ENCODE results near the gene GFY. TPM values are rescaled to one million over a fixed set of nuclear protein-coding genes. Genes with fewer than 3 reads are reported as not detected.

The GFY gene
- total and polyA plus RNA-seq, 12 donors: not detected

GRCh38 chr19:49434907-49435583 lies 9.9 kb downstream of the GFY start:
- TF ChIP-seq CTCF (IDR thresholded peaks at IDR 0.05) (no peak), POLR2A (IDR thresholded peaks at IDR 0.05) (no peak)
- Histone ChIP-seq H3K27ac (no peak overlapping the region), H3K4me3 (no peak overlapping the region), H3K9me3 (replicated peaks in 1 of 3) (no peaks in the 10 kb centered on the region), H3K36me3 (replicated peaks in 1 of 2) (no peaks in the 10 kb centered on the region), H3K27me3 (peaks cover 72% of the 10 kb centered on the region), H3K4me1 (replicated peaks in 1 of 2) (no peaks in the 10 kb centered on the region)
- intact Hi-C loops (cut with DNase I): no loop called here
- 86 to 89% (median 87%) methylated on average over 18 of the region's 18 CpGs for WGBS, 4 donors
- no peak for DNase-seq

- no peaks in the 10 kb centered on the region for H3K4me1 ChIP-seq (replicated peaks in 1 of 2)
- 79 to 91% (median 87%) methylated on average over 9 to 10 of the region's 10 CpGs for WGBS, 4 donors
- H3K27me3 ChIP-seq: peaks cover 69% of the 10 kb centered on the region
- no peaks in the 10 kb centered on the region for H3K9me3 ChIP-seq (replicated peaks in 1 of 3)
- H3K36me3 ChIP-seq (replicated peaks in 1 of 2): no peaks in the 10 kb centered on the region
- TF ChIP-seq CTCF (IDR thresholded peaks at IDR 0.05) (no peak), POLR2A (IDR thresholded peaks at IDR 0.05) (no peak)
- DNase-seq: no peak
- intact Hi-C loops (cut with DNase I): no loop called here
- no peak overlapping the region for H3K27ac ChIP-seq
- H3K4me3 ChIP-seq: no peak overlapping the region
Observed at GRCh38 chr19:49435670-49436069, 10.5 kb downstream of the GFY start.

GRCh38 chr19:49436381-49437017 lies 11.3 kb downstream of the GFY start:
- Histone ChIP-seq H3K27ac (no peak overlapping the region), H3K36me3 (replicated peaks in 1 of 2) (no peaks in the 10 kb centered on the region), H3K4me3 (no peak overlapping the region), H3K4me1 (replicated peaks in 1 of 2) (no peaks in the 10 kb centered on the region), H3K27me3 (peaks cover 60% of the 10 kb centered on the region), H3K9me3 (replicated peaks in 1 of 3) (no peaks in the 10 kb centered on the region)
- DNase-seq: no peak
- TF ChIP-seq CTCF (IDR thresholded peaks at IDR 0.05) (no peak), POLR2A (IDR thresholded peaks at IDR 0.05) (no peak)
- 8 to 17% (median 15%) methylated on average over 12 to 42 of the region's 42 CpGs for WGBS, 4 donors
- intact Hi-C loops (cut with DNase I): no loop called here

- intact Hi-C loops (cut with DNase I): no loop called here
Observed at GRCh38 chr19:49437231-49437630, 12.0 kb downstream of the GFY start.

More at GRCh38 chr19:49437231-49437630, 12.0 kb downstream of the GFY start:
- Histone ChIP-seq H3K4me1 (replicated peaks in 1 of 2) (no peaks in the 10 kb centered on the region), H3K27me3 (peaks cover 53% of the 10 kb centered on the region), H3K4me3 (no peak overlapping the region), H3K36me3 (replicated peaks in 1 of 2) (no peaks in the 10 kb centered on the region), H3K9me3 (replicated peaks in 1 of 3) (no peaks in the 10 kb centered on the region), H3K27ac (no peak overlapping the region)
- TF ChIP-seq CTCF (IDR thresholded peaks at IDR 0.05) (no peak), POLR2A (IDR thresholded peaks at IDR 0.05) (no peak)
- WGBS, 4 donors: 8 to 19% (median 10%) methylated on average over 6 to 8 of the region's 8 CpGs
- no peak for DNase-seq

Measured in adrenal gland (tissue), 12 donors.